ENCODE data around the gene ANAPC16.
A peak's percentile ranks its signal among the peaks of the same experiment; 100 is the strongest.
"Not testable (repeated sequence)": the region's sequence is repeated elsewhere in the genome, so short reads cannot be mapped to it uniquely, and the experiment has no call there.

ANAPC16 gene

GRCh38 chr10:72243822-72244437, 28.1 kb downstream of the ANAPC16 start:
- DNase-seq (ENCODE audit: low read depth in 2 of 2): no peak

GRCh38 chr10:72244573-72245038, 28.8 kb downstream of the ANAPC16 start:
- DNase-seq (ENCODE audit: low read depth in 2 of 2): no peak

- no peak for DNase-seq (ENCODE audit: low read depth in 2 of 2)
These were observed 30.2 kb downstream of the ANAPC16 start for GRCh38 chr10:72245949-72246525.

GRCh38 chr10:72248468-72249151, 32.8 kb downstream of the ANAPC16 start:
- DNase-seq (ENCODE audit: low read depth in 2 of 2): peak; percentile 32 to 58

- DNase-seq (ENCODE audit: low read depth in 2 of 2): not testable (repeated sequence)
These were observed 33.5 kb downstream of the ANAPC16 start for GRCh38 chr10:72249176-72249862.

- DNase-seq (ENCODE audit: low read depth in 2 of 2): no peak
These were observed 34.9 kb downstream of the ANAPC16 start for GRCh38 chr10:72250666-72251065.

- DNase-seq (ENCODE audit: low read depth in 2 of 2): no peak
These were observed 35.8 kb downstream of the ANAPC16 start for GRCh38 chr10:72251635-72252034.

- no peak for DNase-seq (ENCODE audit: low read depth in 2 of 2)
These were observed 37.2 kb downstream of the ANAPC16 start for GRCh38 chr10:72252972-72253371.

GRCh38 chr10:72253578-72253977, 37.8 kb downstream of the ANAPC16 start:
- DNase-seq (ENCODE audit: low read depth in 2 of 2): no peak

GRCh38 chr10:72254813-72255568, 39.2 kb downstream of the ANAPC16 start:
- no peak for DNase-seq (ENCODE audit: low read depth in 2 of 2)

GRCh38 chr10:72255977-72256729, 40.3 kb downstream of the ANAPC16 start:
- DNase-seq (ENCODE audit: low read depth in 2 of 2): no peak

GRCh38 chr10:72257051-72257892, 41.5 kb downstream of the ANAPC16 start:
- DNase-seq (ENCODE audit: low read depth in 2 of 2): no peak

GRCh38 chr10:72258617-72259016, 42.8 kb downstream of the ANAPC16 start:
- no peak for DNase-seq (ENCODE audit: low read depth in 2 of 2)

- DNase-seq (ENCODE audit: low read depth in 2 of 2): no peak
These were observed 43.9 kb downstream of the ANAPC16 start for GRCh38 chr10:72259491-72260238.

- peak; percentile 62 to 68 for DNase-seq (ENCODE audit: low read depth in 2 of 2)
These were observed 44.6 kb downstream of the ANAPC16 start for GRCh38 chr10:72260239-72260975.

- no peak for DNase-seq (ENCODE audit: low read depth in 2 of 2)
These were observed 45.4 kb downstream of the ANAPC16 start for GRCh38 chr10:72260976-72261783.

GRCh38 chr10:72261784-72262404, 46.1 kb downstream of the ANAPC16 start:
- DNase-seq (ENCODE audit: low read depth in 2 of 2): no peak
